Fibroblast of the conjunctiva (primary cell): ENCODE data around the gene CTRB2.
A peak's percentile ranks its signal among the peaks of the same experiment; 100 is the strongest.

ENCODE experiments used
- DNase-seq: peaks from one replicate; pipeline ENCODE4 v3.0.0-alpha.2; 2010; ENCODE audit warnings: low read depth

The CTRB2 gene

GRCh38 chr16:75206749-75207451 lies at the start of gene CTRB2:
Gene CTRB2 (minus strand): TSS chr16:75207161. CDS start chr16:75207141, 20 bp downstream.
- no peak for DNase-seq

GRCh38 chr16:75256059-75256571 lies 49.2 kb upstream of the CTRB2 start:
- DNase-seq = no peak

DNA sequence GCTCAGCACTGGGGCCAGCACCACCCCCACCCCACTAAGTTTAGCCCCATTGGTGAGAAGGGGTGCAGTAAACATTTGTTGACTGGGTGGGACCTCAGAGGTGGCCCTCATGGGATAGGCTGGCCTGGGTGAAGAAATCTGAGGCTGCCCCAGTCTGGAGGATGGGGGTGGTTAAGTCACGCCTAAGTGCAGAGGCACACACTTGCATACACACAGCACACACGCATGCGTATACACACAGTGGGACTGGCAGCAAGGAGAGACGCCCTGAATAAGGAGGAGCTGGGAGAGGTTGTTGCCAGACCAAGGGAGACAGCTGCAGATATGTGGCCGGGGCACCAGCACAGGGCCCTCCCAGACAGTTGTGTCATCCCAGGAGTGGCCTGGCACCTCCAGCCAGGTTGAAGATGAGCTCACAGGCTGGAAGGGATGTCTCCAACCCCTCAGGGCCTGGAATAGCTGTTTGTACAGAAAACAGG lies 47.4 kb upstream of the CTRB2 start:
- no peak for DNase-seq

DNA sequence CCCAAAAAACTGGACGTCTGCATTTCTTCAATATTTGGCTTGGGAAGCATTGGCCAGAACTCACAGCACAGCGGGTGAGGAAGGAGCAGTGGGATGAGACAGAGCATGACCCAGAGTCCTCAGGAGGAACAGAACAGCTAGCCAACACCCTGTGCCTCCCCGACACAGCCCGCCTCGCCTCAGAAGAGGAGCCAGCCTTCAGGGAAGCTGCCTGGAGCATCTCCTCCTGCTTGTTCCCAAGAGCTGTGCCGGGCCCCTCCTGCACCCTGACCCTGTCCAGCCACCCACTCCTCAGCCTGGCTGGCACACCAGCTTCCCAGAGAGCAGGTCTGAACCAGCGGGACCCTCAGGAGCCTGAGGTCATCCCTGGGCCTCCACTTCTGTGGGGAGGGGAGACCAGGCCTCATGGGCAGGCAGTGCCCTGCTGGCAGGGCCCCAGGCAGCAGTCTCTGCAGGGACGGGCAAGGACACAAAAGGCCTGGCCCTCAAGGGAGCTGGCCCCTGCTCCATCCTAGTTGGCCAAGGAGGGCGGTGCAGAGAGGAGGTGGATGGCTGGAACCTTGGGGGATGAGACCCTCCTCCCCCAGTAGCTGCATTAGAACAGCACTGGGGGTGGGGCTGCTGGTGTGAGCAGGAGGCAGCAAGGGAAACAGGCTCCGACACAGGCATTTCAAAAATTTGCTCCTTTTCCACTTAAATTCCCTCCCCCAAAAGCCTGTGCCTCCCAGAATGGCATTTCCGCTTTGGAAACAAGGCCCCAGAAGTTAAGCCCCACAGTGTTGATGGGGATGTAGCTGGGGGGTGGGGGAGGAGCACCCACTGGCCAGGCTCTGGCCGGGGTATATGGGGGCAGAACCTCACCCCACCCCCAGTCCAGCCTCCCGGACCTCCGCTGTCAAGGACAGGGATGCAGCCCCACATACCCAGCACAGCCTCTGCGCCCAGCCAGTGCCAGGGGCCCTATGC lies 46.3 kb upstream of the CTRB2 start:
- DNase-seq = no peak

DNA sequence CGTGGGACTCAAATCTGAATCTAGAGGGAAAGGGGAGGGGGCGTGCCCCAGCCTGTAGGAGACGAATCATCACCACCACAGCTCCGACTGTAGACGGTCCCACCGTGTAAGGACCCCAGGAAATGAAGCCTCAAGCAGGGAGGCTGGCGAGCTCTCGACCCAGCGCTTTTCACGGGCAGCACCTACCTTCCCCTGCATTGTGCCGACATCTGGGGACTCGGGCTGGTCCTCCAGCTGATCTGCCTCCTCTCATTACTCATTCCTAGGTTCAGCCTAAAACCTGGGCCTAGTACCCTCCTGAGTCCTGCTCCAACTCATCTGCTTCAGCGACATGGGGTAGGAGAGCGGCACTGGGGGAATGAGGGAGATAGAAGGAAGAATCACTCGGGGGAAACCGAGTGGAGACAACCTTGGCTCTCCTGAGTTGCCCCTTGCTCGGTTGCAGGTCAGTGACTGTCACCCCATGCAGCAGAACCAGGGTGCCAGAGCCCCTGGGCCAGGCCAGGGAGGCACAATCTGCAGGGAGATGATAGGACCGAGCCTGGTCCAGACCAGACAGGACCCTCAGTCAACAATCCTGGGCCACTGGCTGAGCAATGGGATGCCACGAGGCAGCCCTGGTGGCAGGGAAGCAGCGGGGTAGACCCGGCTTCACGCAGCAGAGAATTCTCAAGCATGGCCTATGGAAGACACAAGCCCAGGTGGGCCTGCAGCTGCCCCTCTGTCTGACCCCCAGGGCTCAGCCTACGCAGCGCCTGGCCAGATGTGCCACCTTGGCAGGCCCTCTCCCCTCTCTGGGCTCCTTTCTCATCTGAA lies 45.3 kb upstream of the CTRB2 start:
- DNase-seq = no peak

DNA sequence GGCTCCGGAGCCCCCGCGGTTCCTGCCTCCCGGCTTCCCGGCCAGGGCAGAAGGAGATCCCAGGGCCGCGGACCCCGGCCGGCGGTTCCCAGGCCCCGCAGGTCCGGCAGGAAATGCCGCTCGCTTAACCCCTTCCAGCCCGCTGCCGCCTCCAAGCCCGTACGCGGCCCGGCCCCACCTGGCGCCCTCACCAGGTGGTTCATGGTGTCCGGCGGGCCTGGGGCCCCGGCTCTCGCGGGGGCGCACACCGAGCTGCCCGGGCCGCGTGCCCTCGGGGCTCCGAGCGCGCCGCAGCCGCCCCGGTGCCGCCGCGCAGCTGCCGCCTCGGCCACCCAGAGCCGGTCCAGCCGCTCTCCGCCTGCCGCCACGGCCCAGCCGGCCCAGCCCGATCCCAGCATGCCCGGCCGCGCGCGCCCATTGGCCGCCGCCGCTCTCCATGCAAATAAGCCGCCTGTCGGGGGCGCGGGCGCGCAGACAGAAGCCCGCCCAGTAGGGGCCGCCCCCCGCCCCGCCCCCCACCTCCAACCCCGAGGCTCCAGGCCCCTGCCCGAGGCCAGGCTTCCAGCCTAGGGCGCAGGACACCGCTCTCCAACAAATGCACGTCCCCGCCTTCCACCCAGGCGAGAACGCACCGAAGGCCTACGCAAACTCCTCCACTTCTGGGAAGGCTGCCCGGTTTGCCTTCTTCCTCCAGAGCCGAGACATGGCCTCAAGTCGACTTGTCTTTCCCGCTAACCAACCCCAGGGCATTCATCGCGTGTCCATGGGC lies 44.5 kb upstream of the CTRB2 start, which contains the start of gene BCAR1:
BCAR1 (minus strand) TSS at position 345 of the 769 bp plus-strand sequence; CDS start at position 203, 142 bp downstream.
- DNase-seq = peak; percentile 76

GRCh38 chr16:75250809-75251279 lies 43.9 kb upstream of the CTRB2 start:
- DNase-seq = no peak

DNA sequence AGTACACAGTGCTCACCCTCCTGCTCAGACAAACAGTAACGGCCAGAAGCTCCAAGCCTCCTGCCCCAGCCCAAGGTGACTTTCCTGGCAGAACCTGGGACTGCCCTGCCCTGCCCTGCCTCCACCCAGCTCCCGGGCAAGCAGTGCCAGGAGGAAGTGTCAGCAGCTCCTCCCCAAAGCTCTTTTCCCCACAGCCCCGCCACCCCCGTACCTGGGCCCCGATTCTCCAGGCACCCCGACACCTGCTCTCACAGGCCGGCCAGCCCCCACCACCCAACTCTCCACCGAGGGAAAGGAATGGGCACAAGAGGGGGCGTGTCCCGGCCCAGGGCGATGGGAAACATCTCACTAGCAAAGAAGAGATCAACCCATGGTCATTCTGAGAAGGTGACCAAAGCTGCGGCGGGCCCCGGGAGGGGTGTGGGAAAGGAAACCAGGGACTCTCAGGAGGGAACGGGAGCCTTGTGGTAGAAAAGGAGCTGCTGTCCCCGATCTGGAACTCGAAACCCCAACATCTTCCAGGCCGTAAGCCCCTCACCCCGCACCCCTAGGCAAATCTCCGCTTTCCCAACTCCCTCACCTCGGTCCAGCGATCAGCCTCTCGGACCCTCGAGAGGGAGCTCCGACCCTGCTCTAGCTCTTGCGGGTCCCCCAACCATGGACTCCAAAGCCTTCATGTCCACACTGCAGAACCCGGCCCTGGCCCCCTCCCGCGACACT lies 43.3 kb upstream of the CTRB2 start:
- DNase-seq = no peak

DNA sequence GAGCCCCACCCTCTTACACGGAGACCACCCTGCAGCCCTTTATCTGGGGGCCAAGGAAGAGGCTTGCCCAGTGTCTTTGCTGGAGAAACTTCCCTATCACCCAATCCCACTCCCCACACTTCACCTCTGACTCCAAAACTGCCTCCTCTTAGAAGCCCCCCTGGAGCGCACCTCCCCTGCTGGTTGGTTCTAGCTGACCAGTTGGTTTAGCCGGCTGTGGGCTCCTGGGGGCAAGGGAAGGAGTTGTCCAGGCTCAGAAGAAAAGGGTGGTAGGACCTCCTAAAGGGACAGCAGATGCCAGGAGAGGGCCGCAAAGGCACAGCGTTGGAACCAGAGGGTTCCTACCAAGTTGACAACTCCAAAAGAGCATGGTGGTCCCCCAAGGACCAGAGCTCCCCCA lies 42.5 kb upstream of the CTRB2 start:
- no peak for DNase-seq

GRCh38 chr16:75248536-75249380 lies 41.8 kb upstream of the CTRB2 start:
- DNase-seq = no peak

- no peak for DNase-seq
These were observed 41.2 kb upstream of the CTRB2 start for GRCh38 chr16:75248142-75248535.

GRCh38 chr16:75247249-75247648 lies 40.3 kb upstream of the CTRB2 start:
- DNase-seq = no peak

- no peak for DNase-seq
These were observed 39.7 kb upstream of the CTRB2 start for GRCh38 chr16:75246504-75247205.

DNA sequence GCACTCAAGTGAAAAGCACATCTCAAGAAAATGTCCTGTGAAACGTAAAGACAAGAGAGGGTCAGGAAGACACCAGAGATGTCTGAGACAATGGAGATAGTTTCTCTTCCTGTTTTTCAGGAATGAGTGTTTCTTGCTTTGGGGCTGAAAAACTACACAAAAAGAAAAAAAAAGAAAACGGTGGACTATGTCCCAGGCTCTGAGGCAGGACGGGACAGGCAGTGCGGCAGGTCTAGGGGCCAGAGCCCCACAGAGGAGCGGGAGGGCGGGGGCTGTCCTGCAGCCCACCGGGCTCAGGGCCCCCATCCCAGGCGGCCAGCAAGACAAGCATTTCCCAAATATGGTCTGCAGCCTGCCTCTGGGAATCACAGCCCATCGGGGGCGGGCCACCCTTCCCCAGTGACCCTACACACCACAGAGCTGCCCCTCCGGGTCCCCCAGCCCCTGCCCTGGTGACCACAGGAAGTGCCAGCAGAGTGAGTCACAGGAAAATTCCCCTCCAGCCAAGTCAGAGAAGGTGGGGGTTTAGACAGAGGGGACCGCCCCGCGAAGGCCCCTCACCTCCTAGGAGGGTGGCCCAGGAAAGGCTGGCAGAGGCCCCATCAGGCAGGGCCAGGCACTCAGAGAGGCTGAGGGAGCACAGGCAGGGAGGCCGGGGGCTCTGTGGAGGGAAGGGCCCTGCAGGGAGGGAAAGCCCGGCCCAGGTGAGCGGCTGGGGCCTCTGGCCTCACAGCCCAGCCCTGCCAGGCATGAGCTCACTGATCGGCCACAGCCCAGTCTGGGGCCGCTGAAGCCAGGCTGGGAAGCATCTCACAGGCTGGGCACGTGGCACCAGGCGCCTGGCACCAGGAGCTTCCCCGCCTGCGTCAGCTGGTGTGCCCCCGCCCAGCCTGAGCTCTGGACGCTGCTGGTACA lies 38.1 kb upstream of the CTRB2 start:
- peak; percentile 83 for DNase-seq

- DNase-seq = no peak
These were observed 37.4 kb upstream of the CTRB2 start for GRCh38 chr16:75244225-75244809.

- no peak for DNase-seq
These were observed 36.8 kb upstream of the CTRB2 start for GRCh38 chr16:75243667-75244224.
